ENCODE measurements around the gene BTBD6.

The BTBD6 gene

DNA sequence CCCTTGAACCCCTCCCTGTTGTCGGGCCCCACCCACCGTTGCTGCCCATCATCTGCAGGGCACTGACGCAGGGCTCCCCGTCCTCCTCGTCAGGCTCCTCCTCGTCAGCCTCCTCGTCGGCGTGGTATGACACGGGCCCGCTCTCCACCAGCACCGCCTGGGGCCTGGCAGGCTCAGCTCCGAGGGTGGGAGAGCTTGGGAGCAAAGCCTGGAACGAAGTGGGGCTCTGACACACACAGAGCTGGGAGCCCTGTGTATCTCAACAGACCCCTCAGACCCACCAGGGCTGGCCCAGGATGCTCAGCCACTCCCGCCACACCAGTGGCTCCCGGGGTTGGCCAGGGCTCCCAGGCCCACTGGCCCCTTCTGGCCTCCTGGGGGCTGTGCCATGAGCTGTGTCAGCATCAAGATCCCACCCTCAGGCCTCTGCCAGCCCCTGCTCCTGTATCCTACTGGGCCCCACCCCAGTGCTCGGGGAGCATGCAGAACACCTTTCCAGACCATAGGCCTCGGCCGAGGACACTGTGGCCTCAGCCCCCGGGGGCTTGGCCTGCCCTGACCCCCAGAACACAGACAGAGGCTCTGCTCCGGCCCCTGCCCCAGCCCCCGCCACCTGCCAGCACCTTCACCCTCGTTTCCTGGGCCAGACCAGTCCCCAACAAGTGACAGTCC is 37.1 kb upstream of the BTBD6 start:
- no peak for DNase-seq (ENCODE audit: low read depth, low spot score)

GRCh38 chr14:105211758-105212089 is 36.6 kb upstream of the BTBD6 start:
- DNase-seq (ENCODE audit: low read depth, low spot score), result no peak

- no peak for DNase-seq (ENCODE audit: low read depth, low spot score)
Measured at GRCh38 chr14:105212541-105213300, 35.6 kb upstream of the BTBD6 start.

GRCh38 chr14:105213361-105213760 is 35.0 kb upstream of the BTBD6 start:
- no peak for DNase-seq (ENCODE audit: low read depth, low spot score)

DNA sequence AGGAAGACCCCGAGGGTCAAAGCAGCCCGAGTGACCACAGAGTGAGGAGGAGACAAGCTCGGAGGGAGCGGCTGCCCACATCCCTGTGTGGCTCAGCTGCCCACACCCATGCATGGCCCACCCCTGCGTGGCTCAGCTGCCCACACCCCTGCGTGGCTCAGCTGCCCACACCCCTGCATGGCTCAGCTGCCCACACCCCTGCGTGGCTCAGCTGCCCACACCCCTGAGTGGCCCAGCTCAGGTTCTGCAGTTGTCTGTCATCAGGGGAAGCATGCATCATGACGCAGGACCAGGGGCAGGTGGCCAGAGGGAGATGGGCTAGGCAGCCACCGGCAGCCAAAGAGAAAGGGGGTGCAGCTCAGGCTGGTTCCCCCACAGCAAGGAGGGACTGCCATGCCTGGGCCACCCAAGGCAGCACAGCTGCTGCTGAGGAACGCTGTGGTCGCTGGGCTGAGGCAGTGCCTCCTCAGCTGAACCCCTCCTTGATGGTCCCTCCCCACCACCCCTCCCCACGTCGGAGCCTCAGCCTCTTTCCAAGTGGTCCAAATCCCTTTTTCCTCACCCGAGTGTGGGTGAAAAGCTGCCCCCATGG is 33.9 kb upstream of the BTBD6 start:
- DNase-seq (ENCODE audit: low read depth, low spot score), result no peak

GRCh38 chr14:105215602-105216001 is 32.7 kb upstream of the BTBD6 start:
- no peak for DNase-seq (ENCODE audit: low read depth, low spot score)

GRCh38 chr14:105216490-105217247 is 31.7 kb upstream of the BTBD6 start:
- DNase-seq (ENCODE audit: low read depth, low spot score), result no peak

DNA sequence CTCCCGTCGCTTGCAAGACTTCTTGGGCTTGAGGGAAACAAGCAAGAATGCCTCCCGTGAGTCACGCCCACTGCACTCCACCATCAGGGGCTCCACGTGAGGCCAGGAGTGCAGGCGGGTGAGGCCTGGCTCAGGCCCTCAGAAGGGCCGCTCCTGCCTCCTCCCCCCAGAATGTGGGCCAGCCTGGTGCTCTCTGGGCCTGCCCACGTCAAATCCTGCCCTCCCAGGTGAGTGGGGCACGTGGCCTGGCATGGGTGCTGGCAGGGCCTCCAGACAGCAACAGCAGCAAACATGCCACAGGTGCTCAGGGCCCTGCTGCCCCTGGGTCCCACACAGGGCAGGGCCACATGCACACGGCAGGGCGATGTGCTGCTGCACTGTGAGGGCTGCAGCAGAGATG is 30.6 kb upstream of the BTBD6 start:
- no peak for DNase-seq (ENCODE audit: low read depth, low spot score)

GRCh38 chr14:105218611-105219010 is 29.7 kb upstream of the BTBD6 start:
- DNase-seq (ENCODE audit: low read depth, low spot score), result no peak

GRCh38 chr14:105219043-105219612 is 29.2 kb upstream of the BTBD6 start:
- no peak for DNase-seq (ENCODE audit: low read depth, low spot score)

DNA sequence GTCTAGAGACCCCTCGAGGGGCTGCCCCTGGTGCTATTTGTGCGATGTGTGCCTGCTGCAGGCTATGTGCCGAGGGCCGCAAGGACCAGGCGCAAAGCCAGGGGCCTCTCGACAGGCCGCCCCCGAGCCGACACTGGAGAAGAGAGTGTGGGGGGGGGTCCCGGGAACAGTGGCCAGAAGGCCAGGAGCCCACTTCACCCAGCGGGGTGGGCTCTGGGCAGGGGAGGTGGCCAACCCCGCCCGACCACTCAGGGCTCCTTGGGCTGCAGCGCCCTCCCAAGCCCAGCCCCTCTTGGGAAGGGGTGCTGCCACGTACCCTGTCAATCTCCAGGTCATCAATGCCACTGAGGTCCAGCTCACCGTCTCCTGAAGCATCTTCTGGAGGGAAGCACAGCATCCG is 28.6 kb upstream of the BTBD6 start:
- no peak for DNase-seq (ENCODE audit: low read depth, low spot score)

DNA sequence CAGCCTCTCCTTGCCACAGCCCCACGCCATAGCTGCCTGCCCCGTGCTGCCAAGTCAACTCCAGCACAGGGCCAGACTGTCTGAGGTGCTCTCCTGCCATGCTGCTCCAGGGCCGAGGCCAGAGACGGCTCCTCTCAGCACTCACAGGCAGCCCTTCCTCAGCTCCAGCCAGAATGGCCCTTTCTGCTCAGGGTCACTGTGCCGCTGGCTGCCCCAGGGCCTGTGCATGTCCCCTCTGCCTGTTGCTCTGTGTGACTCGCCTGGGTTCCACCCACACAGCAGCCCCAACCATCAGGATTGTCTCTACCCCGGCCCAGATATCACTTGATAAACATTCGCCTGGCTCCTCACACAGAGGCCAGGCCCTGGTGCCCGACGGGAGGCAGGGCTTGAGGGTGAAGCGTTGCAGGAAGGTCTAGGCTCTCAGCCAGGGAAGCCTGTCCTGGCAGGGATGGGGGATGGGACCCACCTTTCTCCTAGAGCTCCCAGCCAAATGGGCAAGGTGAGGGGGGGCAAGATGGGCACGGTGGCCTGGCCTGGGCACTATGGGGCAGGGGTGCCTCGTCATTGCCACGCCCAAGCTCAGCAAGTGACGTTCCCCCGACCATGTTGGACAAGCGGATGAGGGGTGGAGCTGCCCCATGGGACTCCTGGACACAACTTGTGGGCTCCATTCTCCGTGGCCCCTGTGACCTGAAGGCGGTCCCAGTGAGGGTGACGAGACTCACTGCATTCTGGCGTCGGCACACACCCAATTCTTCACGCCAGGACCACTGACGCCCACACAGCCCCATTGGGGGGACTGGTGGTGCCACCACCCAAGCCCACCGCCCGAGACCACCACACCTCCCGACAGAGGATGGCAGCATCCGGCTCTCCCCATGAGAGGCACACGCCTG is 27.4 kb upstream of the BTBD6 start:
- DNase-seq (ENCODE audit: low read depth, low spot score), result no peak

DNA sequence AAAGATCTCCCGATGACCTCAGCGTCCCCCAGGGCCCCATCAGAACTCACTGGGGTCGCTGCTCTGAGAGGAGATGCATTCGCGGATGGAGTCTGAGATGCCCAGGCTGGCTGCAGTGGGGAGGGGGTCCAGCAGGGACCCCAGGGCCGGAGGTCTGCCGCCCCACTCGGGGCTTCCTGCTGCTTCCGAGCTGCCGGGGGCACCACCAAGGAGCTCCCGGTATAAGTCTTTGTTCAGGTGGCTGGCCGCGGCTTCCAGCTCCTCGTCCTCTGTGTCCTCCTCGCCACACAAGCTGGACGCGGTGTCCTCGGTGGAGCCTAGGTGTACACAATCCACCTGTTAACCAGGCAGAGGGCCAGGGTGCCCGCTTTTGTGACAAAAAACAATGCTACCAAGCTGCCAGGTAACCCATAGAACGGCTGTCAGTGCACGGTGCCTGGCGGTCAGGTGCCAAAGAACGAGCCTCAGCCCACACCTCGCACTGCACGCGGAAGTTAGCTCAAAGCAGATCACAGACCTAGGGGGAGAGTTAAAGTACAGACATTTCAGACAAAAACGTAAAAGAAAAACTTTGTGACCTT is 26.6 kb upstream of the BTBD6 start:
- DNase-seq (ENCODE audit: low read depth, low spot score), result no peak

DNA sequence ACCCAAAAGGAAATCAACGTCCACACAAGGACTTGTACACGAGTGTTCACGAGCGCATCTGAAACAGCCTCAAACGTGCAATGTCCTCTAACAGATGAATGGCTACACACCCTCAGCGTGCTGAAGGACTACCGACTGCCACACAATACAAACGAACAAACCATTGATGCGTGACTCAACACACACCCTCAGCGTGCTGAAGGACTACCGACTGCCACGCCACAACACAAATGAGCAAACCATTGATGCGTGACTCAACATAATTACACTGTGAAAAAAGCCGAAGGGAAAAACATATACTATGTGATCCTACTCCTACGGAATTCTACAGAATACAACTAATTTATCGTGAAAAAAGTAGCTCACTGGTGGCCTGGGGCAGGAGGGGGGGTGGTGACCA is 25.1 kb upstream of the BTBD6 start:
- no peak for DNase-seq (ENCODE audit: low read depth, low spot score)

DNA sequence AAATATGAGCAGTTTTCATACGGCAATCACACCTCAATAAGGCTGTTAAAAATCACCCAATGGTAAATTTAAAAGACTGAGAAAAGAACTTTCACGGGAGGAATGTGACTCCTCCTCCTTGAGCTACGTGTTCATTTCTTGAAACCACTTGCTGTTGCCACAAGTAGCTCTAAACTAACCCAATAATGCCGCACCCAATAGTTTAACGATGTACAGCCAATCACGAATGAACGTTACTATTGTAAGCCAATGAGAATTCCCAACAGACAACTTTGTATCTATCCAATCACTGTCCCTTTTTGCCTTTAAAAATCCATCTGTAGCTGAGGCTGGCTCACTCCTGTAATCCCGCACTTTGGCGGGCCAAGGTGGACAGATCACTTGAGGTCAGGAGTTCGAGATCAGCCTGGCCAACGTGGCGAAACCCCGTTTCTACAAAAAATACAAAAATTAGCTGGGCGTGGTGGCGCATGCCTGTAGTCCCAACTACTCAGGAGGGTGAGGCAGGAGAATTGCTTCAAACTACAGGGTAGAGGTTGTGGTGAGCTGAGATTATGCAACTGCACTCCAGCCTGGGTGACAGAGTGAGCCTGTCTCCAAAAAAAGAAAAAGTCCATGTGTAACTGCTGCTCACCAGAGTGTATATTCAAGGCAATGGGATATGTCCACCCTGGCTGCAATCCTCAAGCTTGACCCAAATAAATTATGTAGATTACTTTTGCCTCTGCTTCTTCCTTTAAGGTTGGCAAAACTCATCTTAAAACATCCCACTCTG is 24.4 kb upstream of the BTBD6 start:
- DNase-seq (ENCODE audit: low read depth, low spot score), result no peak

- DNase-seq (ENCODE audit: low read depth, low spot score), result no peak
Measured at GRCh38 chr14:105224845-105225570, 23.3 kb upstream of the BTBD6 start.

- no peak for DNase-seq (ENCODE audit: low read depth, low spot score)
Measured at GRCh38 chr14:105226198-105226597, 22.1 kb upstream of the BTBD6 start.

- no peak for DNase-seq (ENCODE audit: low read depth, low spot score)
Measured at GRCh38 chr14:105227346-105227745, 21.0 kb upstream of the BTBD6 start.

GRCh38 chr14:105228562-105228961 is 19.8 kb upstream of the BTBD6 start:
- DNase-seq (ENCODE audit: low read depth, low spot score), result no peak

Measured in activated naive CD8-positive, alpha-beta T cell treated with anti-CD3 and anti-CD28 coated beads, Interleukin-2, amount 50 U/mL, for 16 hours (primary cell).